HEK293T (cell line): ENCODE data around the gene PHC2.

Experiments used
- ARNT ChIP-seq: fragments of 450-650 bp; IDR thresholded peaks from 2 replicates; pipeline ENCODE4 v1.6.1; 2017; ENCODE audit warnings: mild to moderate bottlenecking
- BHLHE40 ChIP-seq: fragments of 450-650 bp; IDR thresholded peaks from 2 replicates; pipeline ENCODE4 v1.6.1; 2016; ENCODE audit warnings: mild to moderate bottlenecking, moderate library complexity, borderline replicate concordance
- ELF4 ChIP-seq: fragments of 450-650 bp; IDR thresholded peaks from 2 replicates; pipeline ENCODE4 v1.6.1; 2017; ENCODE audit warnings: antibody characterized with exemption
- FOXA1 ChIP-seq: fragments of 450-650 bp; IDR thresholded peaks from 2 replicates; pipeline ENCODE4 v1.6.1; 2016; ENCODE audit warnings: mild to moderate bottlenecking
- FOXK2 ChIP-seq: fragments of 450-650 bp; IDR thresholded peaks from 2 replicates; pipeline ENCODE4 v1.6.1; 2016; ENCODE audit warnings: mild to moderate bottlenecking
- FOXM1 ChIP-seq: fragments of 450-650 bp; IDR thresholded peaks from 2 replicates; pipeline ENCODE4 v1.6.1; 2017; ENCODE audit warnings: mild to moderate bottlenecking, borderline replicate concordance
- LEF1 ChIP-seq: fragments of 450-650 bp; IDR thresholded peaks from 2 replicates; pipeline ENCODE4 v1.6.1; 2017; ENCODE audit warnings: mild to moderate bottlenecking, borderline replicate concordance
- NFRKB ChIP-seq: fragments of 450-650 bp; IDR thresholded peaks from 2 replicates; pipeline ENCODE4 v1.6.1; 2016; ENCODE audit warnings: mild to moderate bottlenecking, moderate library complexity
- SP1 ChIP-seq: fragments of 450-650 bp; IDR thresholded peaks from 2 replicates; pipeline ENCODE4 v1.6.1; 2017
- SUZ12 ChIP-seq: fragments of 450-650 bp; IDR thresholded peaks from 2 replicates; pipeline ENCODE4 v1.6.1; 2016; ENCODE audit warnings: mild to moderate bottlenecking
- TARDBP ChIP-seq: fragments of 450-650 bp; IDR thresholded peaks from 2 replicates; pipeline ENCODE4 v1.6.1; 2016
- ZNF384 ChIP-seq: fragments of 450-650 bp; IDR thresholded peaks from 2 replicates; pipeline ENCODE4 v1.6.1; 2016
- TF ChIP-seq, protein P1 (sequence below): fragments of 450-650 bp; IDR thresholded peaks from 2 replicates; pipeline ENCODE4 v1.6.1; 2016

DNA sequence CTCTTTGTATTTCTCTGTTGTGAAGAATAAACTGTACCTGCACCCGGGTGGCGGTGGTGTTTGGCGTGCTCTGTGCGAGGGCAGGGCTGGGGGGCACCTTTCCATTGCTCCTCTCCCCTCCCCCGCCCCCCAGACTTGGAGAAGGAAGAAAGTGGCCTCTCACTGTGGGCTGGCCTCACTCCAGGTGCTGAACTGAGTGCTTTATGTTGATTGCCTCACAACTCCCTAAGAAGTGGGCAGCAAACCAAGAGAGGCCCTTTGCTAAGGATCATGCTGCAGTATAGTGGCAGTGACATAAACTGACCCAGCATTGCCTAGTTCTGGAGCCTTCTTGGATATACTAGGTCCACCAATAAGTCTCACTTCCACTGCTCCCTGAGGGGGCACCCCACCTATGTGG is 130.2 kb downstream of the PHC2 start:
- TF ChIP-seq ZNF384 (no peak), BHLHE40 (no peak), LEF1 (no peak), NFRKB (no peak), FOXA1 (no peak), SUZ12 (no peak), ELF4 (no peak), TARDBP (no peak), FOXM1 (no peak), SP1 (no peak), FOXK2 (no peak), ARNT (no peak)
- TF ChIP-seq, protein P1, sequence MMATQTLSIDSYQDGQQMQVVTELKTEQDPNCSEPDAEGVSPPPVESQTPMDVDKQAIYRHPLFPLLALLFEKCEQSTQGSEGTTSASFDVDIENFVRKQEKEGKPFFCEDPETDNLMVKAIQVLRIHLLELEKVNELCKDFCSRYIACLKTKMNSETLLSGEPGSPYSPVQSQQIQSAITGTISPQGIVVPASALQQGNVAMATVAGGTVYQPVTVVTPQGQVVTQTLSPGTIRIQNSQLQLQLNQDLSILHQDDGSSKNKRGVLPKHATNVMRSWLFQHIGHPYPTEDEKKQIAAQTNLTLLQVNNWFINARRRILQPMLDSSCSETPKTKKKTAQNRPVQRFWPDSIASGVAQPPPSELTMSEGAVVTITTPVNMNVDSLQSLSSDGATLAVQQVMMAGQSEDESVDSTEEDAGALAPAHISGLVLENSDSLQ, result no peak
